Heart right ventricle (tissue), 16 donors: ENCODE data around the gene PNLIPRP1. TPM values are rescaled to one million over a fixed set of nuclear protein-coding genes. Genes with fewer than 3 reads are reported as not detected.

Experiments used
- ATAC-seq, 8 donors: fragments of 200-7000 bp; cut with Tn5 transposase; one replicate each; pipeline ENCODE4 v1.9.1; 2020; ENCODE audit warnings: mild to moderate bottlenecking in 8 of 8, moderate library complexity in 8 of 8, moderate number of reproducible peaks in 1 of 8
- DNase-seq, 2 donors: peaks; one replicate each; pipeline ENCODE4 v3.0.0-alpha.2; 2020
- H3K27ac ChIP-seq, 10 donors: fragments of 200-600 bp; sonication (generic) in 2 of 10; one replicate each; pipeline versions ENCODE4 v1.5.0 to v1.8.0; 2020 to 2022; ENCODE audit warnings: mild to moderate bottlenecking in 3 of 10
- H3K27me3 ChIP-seq, 7 donors: fragments of 200-600 bp; one replicate each; pipeline ENCODE4 v1.8.0; 2021 to 2022; ENCODE audit warnings: mild to moderate bottlenecking in 2 of 7
- H3K36me3 ChIP-seq, 9 donors: fragments of 200-600 bp; sonication (generic) in 1 of 9; one replicate each; pipeline versions ENCODE4 v1.5.0 to v1.8.0; 2020 to 2022; ENCODE audit warnings: mild to moderate bottlenecking in 2 of 9
- H3K4me1 ChIP-seq, 9 donors: fragments of 200-600 bp; sonication (generic) in 1 of 9; one replicate each; pipeline versions ENCODE4 v1.5.0 to v1.8.0; 2020 to 2022; ENCODE audit warnings: mild to moderate bottlenecking in 4 of 9
- H3K4me3 ChIP-seq, 10 donors: fragments of 200-600 bp; sonication (generic) in 2 of 10; one replicate each; pipeline versions ENCODE4 v1.5.0 to v1.8.0; 2020 to 2022; ENCODE audit warnings: mild to moderate bottlenecking in 7 of 10, moderate library complexity in 2 of 10
- H3K9me3 ChIP-seq, 11 donors: fragments of 200-600 bp in 10 of 11; sonication (generic) in 2 of 11; one replicate each; pipeline versions ENCODE4 v1.5.0 to v1.8.0; 2013 to 2022; ENCODE audit warnings: mild to moderate bottlenecking in 2 of 11, control low read depth in 1 of 11, moderate library complexity in 1 of 11
- WGBS, 2 donors: extraction: QIAGEN DNeasy Blood & Tissue Kit; methylation state at CpG; one replicate each; pipeline ENCODE4 v1.1.7; 2013; ENCODE audit warnings: inconsistent platforms in 1 of 2; 5-methylcytosine and 5-hydroxymethylcytosine counted together
- intact Hi-C, 10 donors: fragments of 100-400 bp; cut with DNase I; formaldehyde crosslinking; loops; one replicate each; pipeline versions ENCODE4 v1.11.1 to v1.14.2; 2022
- polyA plus RNA-seq, 2 donors: library from polyadenylated mRNA; stranded (reverse); fragments of 200-250 nt; gene quantifications; one replicate each; pipeline ENCODE4 v1.2.3, GENCODE V29; 2013
- total RNA-seq, 10 donors: library from RNA; stranded (reverse); fragmentation: NEBNext Ultra II Directional in 3 of 10; extraction: Animal tissue kit (Norgen Biotek cat#: 25700) in 3 of 10; gene quantifications; one replicate each; pipeline versions ENCODE4 v1.2.1 to v1.2.4, GENCODE V29; 2021 to 2023
- TF ChIP-seq, protein P1 (sequence below), 9 donors: fragments of 200-600 bp; sonication (generic) in 2 of 9; IDR thresholded peaks; one replicate each; pipeline versions ENCODE4 v1.5.0 to v1.8.0; 2021 to 2022; ENCODE audit warnings: antibody characterized with exemption in 9 of 9, mild to moderate bottlenecking in 5 of 9, moderate library complexity in 1 of 9
- donor health status: Arrhythmogenic right ventricular cardiomyopathy.
- donor health status: ischemic (EF 13 %, LVEDD 7.1; RV severe dilation, severe dysfunction).
- donor health status: healthy with polysubstance abuse.
- donor health status: DM: no; HTN: yes; CAD: no.
- donor health status: DM: no; HTN: no; CAD: no.
- donor health status: ischemic (EF 25% LVEDD 6.9; RV normal size, moderate dysfunction).
- donor health status: ischemic (EF 25% LVEDD 5.7; RV mildly dilated, moderate dysfunction).
- donor health status: healthy.
- donor health status: DM: yes; HTN: yes; CAD: no.
- donor health status: Ischemic cardiomyopathy.
- donor health status: ischemic (EF 35%, LVEDD 5.7; RV mildly dilated, moderate dysfunction).
- donor health status: nonischemic (EF 11% LVEDD 7.7; RV severe dilation, severe dysfunction).
- donor health status: DM: yes; HTN: yes; CAD: no.
- donor health status: PGD.
- donor health status: ischemic (EF 29% LVEDD 5.4; RV normal size, mild dysfunction).
- donor health status: nonischemic (EF 23%, LVEDD 6.1; RV moderate dilation, normal function).

The PNLIPRP1 gene
- total and polyA plus RNA-seq, 12 donors = 0.16 to 1.2 (median 0.64) TPM; not detected in 4

DNA sequence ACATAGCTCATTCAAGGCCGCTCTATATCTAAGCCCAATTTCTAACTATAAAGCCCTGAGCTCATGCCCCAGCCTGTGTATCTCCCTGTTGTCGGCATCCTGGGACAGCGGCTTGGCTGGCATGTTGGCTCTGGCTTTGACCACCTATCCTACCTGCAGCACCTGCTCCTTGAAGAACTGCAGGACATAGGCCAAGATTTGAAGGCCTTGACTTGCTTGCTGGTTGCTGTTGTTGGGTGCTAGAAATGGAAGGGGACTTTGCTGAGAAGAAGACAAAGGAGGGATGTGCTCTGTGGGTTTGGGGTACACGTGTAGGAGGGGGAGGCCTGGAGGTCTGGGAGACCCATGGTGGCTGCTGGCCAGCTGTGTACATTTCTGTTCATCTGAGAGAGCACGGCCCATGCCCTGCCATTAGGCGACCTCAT, 41.1 kb downstream of the PNLIPRP1 start:
- H3K4me3 ChIP-seq = no peak overlapping the region
- H3K27ac ChIP-seq = no peak overlapping the region
- no peaks in the 10 kb centered on the region for H3K9me3 ChIP-seq
- no peak for DNase-seq
- H3K36me3 ChIP-seq = no peaks in the 10 kb centered on the region
- H3K4me1 ChIP-seq = peaks cover 0 to 6% (median 0%) of the 10 kb centered on the region in 9 donors
- H3K27me3 ChIP-seq = peaks cover 0 to 27% (median 13%) of the 10 kb centered on the region in 7 donors
- WGBS, 2 donors = 85 to 93% methylated on average over 6 of the region's 6 CpGs
- TF ChIP-seq, protein P1, sequence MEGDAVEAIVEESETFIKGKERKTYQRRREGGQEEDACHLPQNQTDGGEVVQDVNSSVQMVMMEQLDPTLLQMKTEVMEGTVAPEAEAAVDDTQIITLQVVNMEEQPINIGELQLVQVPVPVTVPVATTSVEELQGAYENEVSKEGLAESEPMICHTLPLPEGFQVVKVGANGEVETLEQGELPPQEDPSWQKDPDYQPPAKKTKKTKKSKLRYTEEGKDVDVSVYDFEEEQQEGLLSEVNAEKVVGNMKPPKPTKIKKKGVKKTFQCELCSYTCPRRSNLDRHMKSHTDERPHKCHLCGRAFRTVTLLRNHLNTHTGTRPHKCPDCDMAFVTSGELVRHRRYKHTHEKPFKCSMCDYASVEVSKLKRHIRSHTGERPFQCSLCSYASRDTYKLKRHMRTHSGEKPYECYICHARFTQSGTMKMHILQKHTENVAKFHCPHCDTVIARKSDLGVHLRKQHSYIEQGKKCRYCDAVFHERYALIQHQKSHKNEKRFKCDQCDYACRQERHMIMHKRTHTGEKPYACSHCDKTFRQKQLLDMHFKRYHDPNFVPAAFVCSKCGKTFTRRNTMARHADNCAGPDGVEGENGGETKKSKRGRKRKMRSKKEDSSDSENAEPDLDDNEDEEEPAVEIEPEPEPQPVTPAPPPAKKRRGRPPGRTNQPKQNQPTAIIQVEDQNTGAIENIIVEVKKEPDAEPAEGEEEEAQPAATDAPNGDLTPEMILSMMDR (IDR thresholded peaks at IDR 0.05) = no peak
- ATAC-seq = no peak
- intact Hi-C loops = no loop called here

DNA sequence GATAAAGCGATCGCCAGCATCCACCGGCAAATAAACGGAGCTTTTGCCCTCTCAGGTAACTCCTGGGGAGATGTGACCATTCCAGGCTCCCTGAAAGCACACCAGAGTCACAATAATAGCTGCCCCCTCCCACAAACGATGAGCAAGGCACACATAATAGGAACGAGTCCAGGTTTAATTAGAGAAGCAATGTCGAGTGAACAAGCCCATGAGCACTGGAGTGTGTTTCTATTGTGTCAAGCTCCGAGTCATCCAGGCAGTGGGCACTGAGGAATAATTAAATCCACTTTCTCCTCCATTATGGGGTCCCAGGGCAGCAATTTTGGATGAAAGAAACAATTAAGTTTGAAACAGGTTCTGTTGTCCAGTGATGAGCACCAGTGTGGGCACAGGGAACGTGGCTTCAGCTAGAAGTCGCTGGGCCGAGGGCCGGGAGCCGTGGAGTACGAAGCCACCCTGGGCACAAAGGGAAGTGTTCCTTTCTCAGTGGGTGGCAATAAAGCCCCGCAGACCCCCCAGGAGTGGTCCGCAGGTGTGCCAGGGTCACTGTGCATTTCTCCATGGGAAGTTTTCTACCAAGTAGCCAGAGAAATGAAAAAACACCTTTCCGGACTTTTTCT, 41.9 kb downstream of the PNLIPRP1 start:
- DNase-seq (no peak), ATAC-seq (no peak)
- Histone ChIP-seq H3K27me3 (peaks cover 0 to 19% (median 5%) of the 10 kb centered on the region in 7 donors), H3K27ac (no peak overlapping the region), H3K36me3 (no peaks in the 10 kb centered on the region), H3K4me1 (peaks cover 0 to under 1% (median 0%) of the 10 kb centered on the region in 9 donors), H3K9me3 (no peaks in the 10 kb centered on the region), H3K4me3 (no peak overlapping the region)
- intact Hi-C loops = no loop called here
- 92% methylated on average over 17 of the region's 17 CpGs for WGBS, 2 donors
- TF ChIP-seq, protein P1 (IDR thresholded peaks at IDR 0.05) = no peak

DNA sequence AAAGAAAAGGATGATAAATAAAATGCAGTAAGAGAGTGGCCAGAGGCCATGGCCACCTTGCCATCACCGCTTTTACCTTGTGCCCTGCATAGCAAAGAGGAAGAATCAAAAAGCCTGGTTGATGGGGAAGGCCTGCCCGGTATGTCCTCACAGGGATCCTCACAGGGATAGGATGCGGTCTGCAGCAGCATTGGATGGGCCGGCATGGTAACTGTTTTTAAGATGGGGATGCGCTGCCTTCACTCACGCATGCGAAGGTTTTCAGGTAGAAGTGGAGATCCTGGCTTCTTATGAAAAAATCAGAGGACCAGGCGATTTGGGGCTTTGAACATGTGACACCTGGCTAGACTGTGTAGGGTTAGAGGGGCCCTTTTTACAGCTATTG, 42.4 kb downstream of the PNLIPRP1 start:
- no peak overlapping the region for H3K4me3 ChIP-seq
- ATAC-seq = no peak
- H3K36me3 ChIP-seq = no peaks in the 10 kb centered on the region
- no peak for DNase-seq
- peaks cover 0 to 14% (median 0%) of the 10 kb centered on the region in 7 donors for H3K27me3 ChIP-seq
- TF ChIP-seq, protein P1 (IDR thresholded peaks at IDR 0.05) = no peak
- intact Hi-C loops = no loop called here
- WGBS, 2 donors = 93 to 97% methylated on average over 8 of the region's 8 CpGs
- no peaks in the 10 kb centered on the region for H3K4me1 ChIP-seq
- H3K9me3 ChIP-seq = no peaks in the 10 kb centered on the region
- no peak overlapping the region for H3K27ac ChIP-seq

DNA sequence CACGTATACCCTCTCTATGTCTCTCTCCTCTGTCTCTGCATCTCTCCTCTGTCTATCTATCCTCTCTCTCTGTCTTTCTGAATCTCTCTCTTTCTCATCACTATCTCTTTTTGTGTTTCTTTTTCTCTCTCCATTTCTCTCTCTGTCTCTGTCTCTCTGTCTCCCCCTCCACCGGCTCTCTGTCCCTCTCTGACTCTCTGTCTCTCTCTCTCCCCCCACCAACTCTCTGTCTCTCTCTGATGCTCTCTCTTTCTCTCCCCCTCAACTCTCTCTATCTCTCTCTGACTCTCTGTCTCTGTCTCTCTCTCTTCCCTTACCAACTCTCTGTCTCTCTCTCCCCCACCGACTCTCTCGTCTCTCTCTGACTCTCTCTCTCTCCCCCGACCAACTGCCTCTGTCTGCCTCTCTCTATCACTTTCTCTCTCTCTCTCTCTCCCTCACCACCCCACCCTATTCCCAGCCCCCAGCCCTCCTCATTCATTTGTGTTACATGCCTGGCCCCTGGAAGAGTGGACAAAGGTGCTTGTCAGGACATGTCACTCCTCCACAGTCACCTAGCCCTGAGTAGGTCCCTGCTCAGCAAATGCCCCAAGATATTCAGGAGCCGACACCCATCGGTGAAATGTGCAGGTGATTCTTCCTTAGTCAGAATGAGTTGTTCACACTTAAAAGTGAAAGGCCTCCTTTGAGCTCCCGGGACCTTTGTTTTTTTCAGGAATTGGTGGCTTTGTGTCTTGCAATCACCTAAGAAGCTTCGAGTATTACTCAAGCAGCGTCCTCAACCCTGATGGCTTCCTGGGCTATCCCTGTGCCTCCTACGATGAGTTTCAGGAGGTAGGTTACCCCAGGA, 43.6 kb downstream of the PNLIPRP1 start:
- no peak for ATAC-seq
- intact Hi-C loops = no loop called here
- Histone ChIP-seq H3K27ac (no peak overlapping the region), H3K4me1 (no peaks in the 10 kb centered on the region), H3K9me3 (no peaks in the 10 kb centered on the region), H3K36me3 (no peaks in the 10 kb centered on the region), H3K27me3 (peaks cover 0 to 9% (median 0%) of the 10 kb centered on the region in 7 donors), H3K4me3 (no peak overlapping the region)
- no peak for DNase-seq
- WGBS, 2 donors = 80 to 83% methylated on average over 11 of the region's 11 CpGs
- TF ChIP-seq, protein P1 (IDR thresholded peaks at IDR 0.05) = no peak
